ENCODE data around the gene SLC13A2.
"Not testable (repeated sequence)": the region's sequence is repeated elsewhere in the genome, so short reads cannot be mapped to it uniquely, and the experiment has no call there.

Gene SLC13A2

DNA sequence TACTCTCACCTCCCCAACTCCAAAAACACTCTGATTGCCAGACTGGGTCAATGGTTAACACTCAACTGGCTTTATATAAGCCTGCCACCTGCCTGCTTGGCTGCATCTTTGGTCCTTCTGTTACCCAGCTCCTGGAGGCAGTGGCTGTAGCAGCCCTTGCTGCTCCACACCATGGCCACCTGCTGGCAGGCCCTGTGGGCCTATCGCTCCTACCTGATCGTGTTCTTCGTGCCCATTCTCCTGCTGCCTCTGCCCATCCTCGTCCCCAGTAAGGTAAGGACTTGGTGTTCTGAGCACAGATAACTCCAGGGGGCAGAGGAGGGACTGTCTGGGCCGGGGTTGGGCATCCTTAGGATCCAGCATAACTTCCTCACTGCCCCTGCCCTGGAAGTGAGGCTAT lies at the start of gene SLC13A2:
SLC13A2 (plus strand) TSS at position 103 of the 400 bp plus-strand sequence; CDS start at position 172, 69 bp downstream.
- no peak for FAIRE-seq

GRCh38 chr17:28425206-28425605 lies 48.2 kb upstream of the SLC13A2 start:
- FAIRE-seq: no peak

GRCh38 chr17:28426081-28426519 lies 47.3 kb upstream of the SLC13A2 start:
- FAIRE-seq: no peak

- no peak for FAIRE-seq
Observed at GRCh38 chr17:28427371-28427770, 46.1 kb upstream of the SLC13A2 start.

- FAIRE-seq: not testable (repeated sequence)
Observed at GRCh38 chr17:28427982-28428381, 45.5 kb upstream of the SLC13A2 start.

DNA sequence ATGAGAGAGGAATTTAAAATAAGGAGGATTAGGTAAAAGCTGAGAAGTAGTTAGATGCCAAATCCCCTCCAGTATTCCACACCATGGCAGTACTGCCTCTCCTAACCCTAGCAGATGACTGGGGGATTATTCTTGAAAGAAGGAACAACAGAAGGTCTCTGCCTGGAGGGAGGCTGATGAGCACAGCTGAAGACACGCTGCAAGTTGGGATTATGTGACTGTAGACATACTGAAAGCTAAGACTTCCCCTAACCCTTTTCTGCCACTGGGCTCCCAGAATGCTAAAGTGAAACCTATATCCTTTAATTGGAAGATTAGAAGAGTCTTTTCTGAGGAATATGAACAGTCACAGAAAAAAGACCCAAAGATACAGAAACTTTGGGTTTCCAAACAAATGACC lies 39.7 kb upstream of the SLC13A2 start:
- FAIRE-seq: no peak

- FAIRE-seq: not testable (repeated sequence)
Observed at GRCh38 chr17:28434326-28434725, 39.1 kb upstream of the SLC13A2 start.

DNA sequence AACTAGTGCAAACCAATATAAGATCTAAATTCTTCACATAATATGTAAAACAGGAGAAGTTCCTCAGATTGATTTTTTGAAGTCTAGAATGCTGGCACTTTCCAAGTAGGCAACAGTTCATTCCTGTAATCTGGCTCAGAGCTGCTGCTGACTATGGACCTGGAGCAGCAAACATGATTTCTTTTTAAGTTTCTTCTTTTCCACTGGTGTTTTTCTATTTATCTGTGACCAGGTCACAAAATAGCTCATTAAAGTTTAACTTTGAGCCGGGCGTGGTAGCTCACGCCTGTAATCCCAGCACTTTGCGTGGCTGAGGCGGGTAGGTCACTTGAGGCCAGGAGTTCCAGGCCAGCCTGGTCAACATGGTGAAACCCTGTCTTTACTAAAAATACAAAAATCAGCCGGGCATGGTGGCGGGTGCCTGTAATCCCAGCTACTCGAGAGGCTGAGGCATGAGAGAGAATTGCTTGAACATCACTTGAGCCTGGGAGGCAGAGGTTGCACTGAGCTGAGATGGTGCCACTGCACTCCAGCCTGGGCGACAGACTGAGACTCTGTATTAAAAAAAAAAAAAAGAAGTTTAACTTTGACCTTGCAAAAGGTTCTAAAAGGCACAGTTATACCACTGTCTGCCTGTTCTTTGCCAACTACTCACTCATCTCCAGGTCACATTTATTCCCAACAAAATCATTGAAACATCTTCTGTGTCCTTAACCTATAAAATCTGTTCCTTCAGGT lies 29.4 kb upstream of the SLC13A2 start:
- FAIRE-seq: no peak

- no peak for FAIRE-seq
Observed at GRCh38 chr17:28446716-28447395, 26.6 kb upstream of the SLC13A2 start.

GRCh38 chr17:28447396-28447760 lies 26.1 kb upstream of the SLC13A2 start:
- no peak for FAIRE-seq

DNA sequence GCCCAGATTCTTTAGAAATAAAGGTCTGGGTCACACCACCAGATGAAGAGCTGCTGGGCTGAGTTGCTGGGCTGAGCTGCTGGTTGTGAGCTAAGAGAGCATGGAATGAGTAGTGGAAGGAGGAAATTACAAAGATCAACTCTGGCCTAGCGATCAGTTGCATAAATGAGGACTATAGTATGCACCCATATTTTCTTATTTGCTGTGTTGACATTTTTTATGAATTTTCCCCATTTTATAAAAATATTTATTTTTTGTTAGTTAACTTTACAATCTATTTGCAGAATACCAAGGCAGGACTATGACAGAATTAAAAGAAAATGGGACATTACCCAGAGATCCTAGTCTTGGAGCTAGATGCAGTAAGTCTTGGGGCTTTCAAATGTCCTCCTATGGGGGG lies 23.6 kb upstream of the SLC13A2 start:
- FAIRE-seq: no peak

- no peak for FAIRE-seq
Observed at GRCh38 chr17:28457890-28458289, 15.6 kb upstream of the SLC13A2 start.

DNA sequence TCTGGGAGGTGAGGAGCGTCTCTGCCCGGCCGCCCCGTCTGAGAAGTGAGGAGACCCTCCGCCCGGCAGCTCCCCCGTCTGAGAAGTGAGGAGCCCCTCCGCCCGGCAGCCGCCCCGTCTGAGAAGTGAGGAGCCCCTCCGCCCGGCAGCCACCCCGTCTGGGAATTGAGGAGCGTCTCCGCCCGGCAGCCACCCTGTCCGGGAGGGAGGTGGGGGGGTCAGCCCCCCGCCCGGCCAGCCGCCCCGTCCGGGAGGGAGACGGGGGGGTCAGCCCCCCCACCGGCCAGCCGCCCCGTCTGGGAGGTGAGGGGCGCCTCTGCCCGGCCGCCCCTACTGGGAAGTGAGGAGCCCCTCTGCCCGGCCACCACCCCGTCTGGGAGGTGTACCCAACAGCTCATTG lies 14.6 kb upstream of the SLC13A2 start:
- FAIRE-seq: not testable (repeated sequence)

GRCh38 chr17:28460901-28461300 lies 12.5 kb upstream of the SLC13A2 start:
- no peak for FAIRE-seq

- FAIRE-seq: no peak
Observed at GRCh38 chr17:28466001-28466400, 7.4 kb upstream of the SLC13A2 start.

GRCh38 chr17:28466521-28467048 lies 6.9 kb upstream of the SLC13A2 start:
- no peak for FAIRE-seq

GRCh38 chr17:28467456-28468025 lies 5.9 kb upstream of the SLC13A2 start:
- no peak for FAIRE-seq

DNA sequence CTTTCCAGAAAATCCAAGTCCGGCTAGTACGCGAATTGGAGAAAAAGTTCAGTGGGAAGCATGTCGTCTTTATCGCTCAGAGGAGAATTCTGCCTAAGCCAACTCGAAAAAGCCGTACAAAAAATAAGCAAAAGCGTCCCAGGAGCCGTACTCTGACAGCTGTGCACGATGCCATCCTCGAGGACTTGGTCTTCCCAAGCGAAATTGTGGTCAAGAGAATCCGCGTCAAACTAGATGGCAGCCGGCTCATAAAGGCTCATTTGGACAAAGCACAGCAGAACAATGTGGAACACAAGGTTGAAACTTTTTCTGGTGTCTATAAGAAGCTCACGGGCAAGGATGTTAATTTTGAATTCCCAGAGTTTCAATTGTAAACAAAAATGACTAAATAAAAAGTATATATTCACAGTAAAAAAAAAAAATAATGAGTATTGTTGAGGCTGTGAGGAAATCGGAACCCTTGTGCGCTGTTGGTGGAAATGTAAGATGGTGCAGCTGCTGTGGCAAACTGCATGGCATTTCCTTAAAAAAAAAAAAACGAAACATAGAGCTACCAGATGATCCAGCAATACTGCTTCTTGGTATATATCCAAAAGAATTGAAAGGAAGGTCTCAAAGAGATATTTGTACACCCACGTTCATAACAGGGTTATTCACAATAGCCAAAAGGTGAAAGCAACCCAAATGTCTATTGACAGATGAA lies 5.3 kb upstream of the SLC13A2 start:
- FAIRE-seq: not testable (repeated sequence)

GRCh38 chr17:28468781-28469180 lies 4.7 kb upstream of the SLC13A2 start:
- no peak for FAIRE-seq

DNA sequence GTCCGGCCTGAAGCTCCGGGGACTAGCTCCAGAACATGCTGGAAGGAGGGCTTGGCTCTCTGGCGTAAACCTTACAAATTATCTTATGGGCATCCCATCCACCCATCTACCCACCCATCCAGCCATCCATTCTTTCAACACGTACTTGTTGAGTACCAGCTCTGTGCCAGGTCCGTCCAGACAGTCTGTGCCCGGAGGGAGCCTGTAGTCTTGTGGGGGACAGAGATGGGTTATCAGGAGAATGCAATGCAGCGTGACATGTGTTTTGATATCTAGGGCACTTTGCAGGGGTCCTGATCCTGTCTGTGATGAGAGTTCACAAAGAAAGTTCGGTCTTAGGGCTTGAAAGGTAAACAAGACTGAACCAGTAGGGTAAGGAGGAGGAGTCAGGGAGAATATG lies 4.1 kb upstream of the SLC13A2 start:
- no peak for FAIRE-seq

DNA sequence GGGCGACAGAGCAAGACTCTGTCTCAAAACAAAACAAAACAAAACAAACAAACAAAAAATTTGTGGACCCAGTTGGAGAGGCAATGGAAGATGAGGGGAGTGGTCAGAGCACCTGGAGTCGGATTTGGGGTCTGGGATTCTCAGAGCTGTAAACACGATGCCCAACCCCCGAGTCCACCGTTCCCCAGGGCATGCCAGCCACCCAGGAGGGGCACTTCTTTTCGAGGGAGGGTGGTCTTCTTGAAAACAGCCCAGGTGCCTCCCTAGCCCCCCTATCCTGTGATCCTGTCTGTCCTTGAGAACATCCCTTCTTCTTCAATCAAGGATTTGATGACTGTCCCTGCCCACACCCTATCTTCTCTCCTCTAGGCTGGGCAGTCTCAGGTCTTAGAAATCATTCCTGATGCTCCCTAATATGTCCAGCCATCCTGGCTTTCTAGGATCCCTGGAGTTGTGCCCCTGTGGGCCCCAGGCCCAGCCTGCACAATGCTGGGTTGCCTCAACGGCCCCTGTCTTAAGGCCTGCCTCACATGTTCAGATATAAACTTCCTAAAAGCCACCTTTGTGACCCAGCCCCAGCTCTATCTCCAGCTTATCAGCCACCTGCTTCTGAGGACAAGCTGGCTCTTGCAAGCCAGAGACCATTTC lies 3.1 kb upstream of the SLC13A2 start:
- no peak for FAIRE-seq

- no peak for FAIRE-seq
Observed at GRCh38 chr17:28470914-28471366, 2.5 kb upstream of the SLC13A2 start.

Measured in A204.1 (cell line).